Measurements from ENCODE around the gene CERS5. TPM values are rescaled to one million over a fixed set of nuclear protein-coding genes. Genes with fewer than 3 reads are reported as not detected.

Gene CERS5
- total RNA-seq, 2 experiments from 2014 or later: 27.6 to 36.9 TPM

- Histone ChIP-seq H3K4me1 (ENCODE audit: insufficient read depth, low read length, poor library complexity, severe bottlenecking) (peaks cover 33% of the 10 kb centered on the region), H3K4me2 (ENCODE audit: low read length) (peak overlapping the region; percentile 77), H3K4me3 (ENCODE audit: low read depth, low read length, poor library complexity, severe bottlenecking) (peak overlapping the region; percentile 62), H3K79me2 (ENCODE audit: insufficient read depth, low read depth, low read length) (peaks cover 28% of the 10 kb centered on the region), H3K9me2 (ENCODE audit: insufficient read depth, low read length) (no peaks in the 10 kb centered on the region), H3K27ac (ENCODE audit: low read depth, low read length, poor library complexity, severe bottlenecking) (peak overlapping the region; percentile 85), H2AFZ (ENCODE audit: low read length) (peak overlapping the region; percentile 57), H4K20me1 (ENCODE audit: insufficient read depth, low read length) (no peaks in the 10 kb centered on the region), H3K36me3 (ENCODE audit: insufficient read depth, low read length) (peaks cover 10% of the 10 kb centered on the region; the same call in 1 of the 2 replicates), H3K9me3 (ENCODE audit: low read length) (no peaks in the 10 kb centered on the region)
- ChIA-PET CTCF (ENCODE audit: unreplicated experiment) (interaction anchor here (0.6 to 3.9 kb wide), 15 partner anchors 8 to 348 kb away, joined by 3 to 35 read pairs (median 5); partner anchors contain the start of genes CERS5, GPD1 and SMARCD1), POLR2A (interaction anchor here (0.5 to 3.7 kb wide), 12 partner anchors 9 to 367 kb away, joined by 3 to 62 read pairs (median 6); partner anchors contain the start of genes CERS5 and SMARCD1)
- DNase-seq (ENCODE audit: low spot score): no peak
- no TSS peak for BruUV-seq (replicated peaks)
- intact Hi-C loops (cut with micrococcal nuclease; ENCODE audit: unreplicated experiment): loop anchor here (1.0 to 5.0 kb wide), 3 partner anchors 26 to 111 kb away; partner anchors contain the start of gene SMARCD1
- TF ChIP-seq CTCF (conservative IDR thresholded peaks at IDR 0.05; ENCODE audit: low read length) (no peak; the same call in 1 of the 2 replicates), EZH2phosphoT487 (IDR thresholded peaks at IDR 0.05; ENCODE audit: borderline replicate concordance, low read depth, low read length) (no peak)
These were observed 55.8 kb downstream of the CERS5 start for GRCh38 chr12:50111395-50111692.

- Histone ChIP-seq H3K9me3 (ENCODE audit: low read length) (no peaks in the 10 kb centered on the region), H3K4me3 (ENCODE audit: low read depth, low read length, poor library complexity, severe bottlenecking) (peak overlapping the region; percentile 62), H3K9me2 (ENCODE audit: insufficient read depth, low read length) (no peaks in the 10 kb centered on the region), H3K27ac (ENCODE audit: low read depth, low read length, poor library complexity, severe bottlenecking) (peak overlapping the region; percentile 85), H2AFZ (ENCODE audit: low read length) (peak overlapping the region; percentile 57), H3K4me1 (ENCODE audit: insufficient read depth, low read length, poor library complexity, severe bottlenecking) (peaks cover 33% of the 10 kb centered on the region), H3K4me2 (ENCODE audit: low read length) (peak overlapping the region; percentile 77), H3K36me3 (ENCODE audit: insufficient read depth, low read length) (peaks cover 5% of the 10 kb centered on the region; the same call in 1 of the 2 replicates), H3K79me2 (ENCODE audit: insufficient read depth, low read depth, low read length) (peaks cover 27% of the 10 kb centered on the region), H4K20me1 (ENCODE audit: insufficient read depth, low read length) (no peaks in the 10 kb centered on the region)
- TF ChIP-seq EZH2phosphoT487 (IDR thresholded peaks at IDR 0.05; ENCODE audit: borderline replicate concordance, low read depth, low read length) (no peak), CTCF (conservative IDR thresholded peaks at IDR 0.05; ENCODE audit: low read length) (no peak)
- intact Hi-C loops (cut with micrococcal nuclease; ENCODE audit: unreplicated experiment): loop anchor here (1.0 to 5.0 kb wide), 3 partner anchors 26 to 111 kb away; partner anchors contain the start of gene SMARCD1
- POLR2A ChIA-PET: interaction anchor here (0.5 to 3.7 kb wide), 17 partner anchors 9 to 615 kb away, joined by 3 to 62 read pairs (median 5); partner anchors contain the start of genes CERS5 and SMARCD1
- no TSS peak for BruUV-seq (replicated peaks)
- CTCF ChIA-PET (ENCODE audit: unreplicated experiment): interaction anchor here (0.6 to 3.9 kb wide), 19 partner anchors 11 to 163 kb away, joined by 3 to 35 read pairs (median 5); partner anchors contain the start of genes CERS5 and SMARCD1
- DNase-seq (ENCODE audit: low spot score): peak; percentile 84
These were observed 56.3 kb downstream of the CERS5 start for GRCh38 chr12:50110762-50111351.
